HepG2 (cell line): ENCODE data around the gene UTP11. TPM values are rescaled to one million over a fixed set of nuclear protein-coding genes. Genes with fewer than 3 reads are reported as not detected.

ENCODE experiments used
- ATAC-seq: fragments of 200-7000 bp; cut with Tn5 transposase; 3 replicates; pipeline ENCODE4 v1.9.1; 2020; ENCODE audit warnings: mild to moderate bottlenecking, moderate library complexity
- BruUV-seq: library from RNA; stranded (reverse); fragments of 400-500 nt; replicated peaks from 2 replicates; lab custom pipeline; 2021; lab: Mats Ljungman, UMichigan
- CTCF ChIA-PET: fragments of 300-600 bp; formaldehyde crosslinking; extraction: SDS; loops from one replicate; lab custom pipeline; 2021; ENCODE audit warnings: low total read pairs, inconsistent platforms, low intra/inter-chr PET ratio; lab: Yijun Ruan, JAX
- POLR2A ChIA-PET: fragments of 350-600 bp; sonication (Branson Sonifier 250); formaldehyde crosslinking; loops from one replicate; lab custom pipeline; 2020; ENCODE audit warnings: antibody characterized with exemption, inconsistent platforms; lab: Yijun Ruan, JAX
- DNase-seq: peaks from one replicate; pipeline ENCODE4 v3.0.0-alpha.2; 2015; ENCODE audit warnings: low spot score
- FAIRE-seq: peaks from 3 replicates; lab custom pipeline; 2011; peaks lifted over from hg19 to GRCh38; lab: Jason Lieb, UNC
- H2AFZ ChIP-seq: one replicate; pipeline ENCODE4 v1.6.1; 2011; ENCODE audit warnings: low read length, inconsistent platforms
- H3K27ac ChIP-seq: fragments of 300-600 bp; 3 replicates; pipeline ENCODE4 v1.8.0; 2011; ENCODE audit warnings: mixed run types, mild to moderate bottlenecking, mixed read lengths, low read length, inconsistent platforms; ENCODE audit not compliant: insufficient read depth; ENCODE audit errors: extremely low read length
- H3K27me3 ChIP-seq, 2 experiments: fragments of 200-600 bp in 1 of 2; 2 replicates in 1 of 2; 3 replicates in 1 of 2; pipeline versions ENCODE4 v1.6.0 to v1.8.0; 2011; ENCODE audit warnings: low read length in 2 of 2, mild to moderate bottlenecking in 2 of 2, moderate library complexity in 2 of 2, inconsistent platforms in 1 of 2; ENCODE audit not compliant: insufficient read depth in 2 of 2, control insufficient read depth in 1 of 2
- H3K36me3 ChIP-seq, 2 experiments: fragments of 200-600 bp in 1 of 2; replicated peaks in 1 of 2; 2 replicates in 1 of 2; 3 replicates in 1 of 2; pipeline versions ENCODE4 v1.5.1 to v1.8.0; 2011; ENCODE audit warnings: low read length in 2 of 2, inconsistent platforms in 1 of 2; ENCODE audit not compliant: insufficient read depth in 2 of 2, control insufficient read depth in 1 of 2
- H3K4me1 ChIP-seq: 2 replicates; pipeline ENCODE4 v1.5.1; 2012; ENCODE audit warnings: low read length, inconsistent platforms; ENCODE audit not compliant: insufficient read depth
- H3K4me2 ChIP-seq: 2 replicates; pipeline ENCODE4 v1.6.0; 2011; ENCODE audit warnings: low read depth, low read length, inconsistent platforms
- H3K4me3 ChIP-seq, 3 experiments: fragments of 200-600 bp in 1 of 3; sonication (generic), shearing (Covaris generic) in 1 of 3; replicated peaks in 1 of 3; 2 replicates each; pipeline ENCODE4 v1.5.1; 2011 to 2016; ENCODE audit warnings: low read length in 3 of 3, inconsistent platforms in 2 of 3, low read depth in 2 of 3, mild to moderate bottlenecking in 2 of 3, control low read depth in 1 of 3, mixed read lengths in 1 of 3; ENCODE audit not compliant: insufficient read depth in 1 of 3
- H3K79me2 ChIP-seq: one replicate; pipeline ENCODE4 v1.6.1; 2011; ENCODE audit warnings: low read length, inconsistent platforms; ENCODE audit not compliant: insufficient read depth
- H3K9ac ChIP-seq: 2 replicates; pipeline ENCODE4 v1.6.0; 2011; ENCODE audit warnings: mild to moderate bottlenecking, low read depth, low read length, inconsistent platforms; ENCODE audit not compliant: insufficient read depth
- H3K9me3 ChIP-seq: 2 replicates; pipeline ENCODE4 v1.5.1; 2012; ENCODE audit warnings: mild to moderate bottlenecking, low read length
- H4K20me1 ChIP-seq: 2 replicates; pipeline ENCODE4 v1.6.0; 2011; ENCODE audit warnings: inconsistent platforms, mild to moderate bottlenecking, low read length, moderate library complexity; ENCODE audit not compliant: insufficient read depth
- FOXM1 ChIP-seq: sonication (generic); formaldehyde crosslinking; IDR thresholded peaks from 2 replicates; pipeline ENCODE4 v1.5.0; 2020; ENCODE audit warnings: missing genetic modification reagents
- HCFC1 ChIP-seq: fragments of 150-350 bp; IDR thresholded peaks from 2 replicates; pipeline ENCODE4 v1.6.1; 2014; ENCODE audit warnings: low read depth, low read length
- HNF4G ChIP-seq, 2 experiments: sonication (generic) in 1 of 2; formaldehyde crosslinking in 1 of 2; IDR thresholded peaks; 2 replicates each; pipeline versions ENCODE4 v1.4.0 to v1.6.1; 2011 to 2020; ENCODE audit warnings: borderline replicate concordance in 2 of 2, low read depth in 2 of 2, mild to moderate bottlenecking in 2 of 2, low read length in 1 of 2, missing genetic modification reagents in 1 of 2, moderate library complexity in 1 of 2
- HOXD1 ChIP-seq: sonication (generic); formaldehyde crosslinking; IDR thresholded peaks from 2 replicates; pipeline ENCODE4 v1.5.0; 2020; ENCODE audit warnings: missing genetic modification reagents
- KAT2B ChIP-seq: fragments of 150-350 bp; IDR thresholded peaks from 2 replicates; pipeline ENCODE4 v1.6.1; 2014; ENCODE audit warnings: low read depth, low read length, borderline replicate concordance
- MZF1 ChIP-seq: sonication (generic); formaldehyde crosslinking; IDR thresholded peaks from 2 replicates; pipeline ENCODE4 v1.8.1; 2023; ENCODE audit warnings: mild to moderate bottlenecking, missing genetic modification reagents, borderline replicate concordance
- ZFP62 ChIP-seq: sonication (generic); formaldehyde crosslinking; IDR thresholded peaks from 2 replicates; pipeline ENCODE4 v1.4.0; 2020; ENCODE audit warnings: missing genetic modification reagents
- ZMYM2 ChIP-seq: sonication (generic); formaldehyde crosslinking; IDR thresholded peaks from 2 replicates; pipeline ENCODE4 v1.8.0; 2022; ENCODE audit warnings: mild to moderate bottlenecking, missing genetic modification reagents
- ZNF251 ChIP-seq: sonication (generic); formaldehyde crosslinking; IDR thresholded peaks from 2 replicates; pipeline ENCODE4 v1.9.0; 2021; ENCODE audit warnings: mild to moderate bottlenecking, missing genetic modification reagents
- ZNF367 ChIP-seq: sonication (generic); formaldehyde crosslinking; IDR thresholded peaks from 2 replicates; pipeline ENCODE4 v1.4.0; 2020; ENCODE audit warnings: missing genetic modification reagents, borderline replicate concordance
- ZNF530 ChIP-seq: sonication (generic); formaldehyde crosslinking; IDR thresholded peaks from 2 replicates; pipeline ENCODE4 v1.5.0; 2020; ENCODE audit warnings: low read depth, mild to moderate bottlenecking, missing genetic modification reagents
- ZNF569 ChIP-seq: sonication (generic); formaldehyde crosslinking; IDR thresholded peaks from 2 replicates; pipeline ENCODE4 v1.5.0; 2020; ENCODE audit warnings: mild to moderate bottlenecking, missing genetic modification reagents, moderate library complexity, borderline replicate concordance
- ZNF746 ChIP-seq: sonication (generic); formaldehyde crosslinking; IDR thresholded peaks from 2 replicates; pipeline ENCODE4 v1.8.0; 2022; ENCODE audit warnings: mild to moderate bottlenecking, missing genetic modification reagents
- ZSCAN29 ChIP-seq: sonication (generic); formaldehyde crosslinking; conservative IDR thresholded peaks from 2 replicates; pipeline ENCODE4 v1.4.0; 2020; ENCODE audit warnings: mild to moderate bottlenecking, missing genetic modification reagents
- WGBS: methylation state at CpG from one replicate; pipeline ENCODE4 v1.1.6; 2017; ENCODE audit warnings: low lambda C conversion rate; 5-methylcytosine and 5-hydroxymethylcytosine counted together
- in situ Hi-C: cut with HindIII; loops from 2 replicates; pipeline ENCODE4 v1.10.0; 2017; ENCODE audit warnings: low pct_unique_long_range_greater_than_20kb; ENCODE audit not compliant: extremely low pct_ligation_motif_present
- intact Hi-C: fragments of 100-400 bp; cut with micrococcal nuclease; formaldehyde crosslinking; loops from one replicate; pipeline ENCODE4 v1.10.0; 2022; ENCODE audit not compliant: unreplicated experiment
- polyA plus RNA-seq, 8 experiments: library from polyadenylated mRNA; depleted of rRNA in 3 of 8; stranded (reverse) in 7 of 8; unstranded in 1 of 8; fragments of >200 nt; fragmentation: Illumina TruSeq in 4 of 8; extraction: Trizol in 4 of 8; gene quantifications; 2 replicates each; pipeline versions ENCODE4 v1.2.1 to v1.2.3, GENCODE V29; 2011 to 2016; ENCODE audit warnings: low read depth in 4 of 8, missing spikeins in 1 of 8, mixed read lengths in 1 of 8; ENCODE audit not compliant: insufficient read depth in 1 of 8
- total RNA-seq, 5 experiments: library from RNA; depleted of rRNA; stranded (reverse); fragments of >200 nt; fragmentation: Illumina TruSeq; extraction: Trizol; gene quantifications; 2 replicates each; pipeline ENCODE4 v1.2.3, GENCODE V29; 2016; ENCODE audit warnings: low read depth in 1 of 5
- TF ChIP-seq, protein P1 (sequence below): sonication (generic); formaldehyde crosslinking; IDR thresholded peaks from 2 replicates; pipeline ENCODE4 v1.4.0; 2020; ENCODE audit warnings: missing genetic modification reagents
- TF ChIP-seq, protein P2 (sequence below): sonication (generic); formaldehyde crosslinking; conservative IDR thresholded peaks from 2 replicates; pipeline ENCODE4 v1.4.0; 2020; ENCODE audit warnings: mild to moderate bottlenecking, missing genetic modification reagents, moderate library complexity

Gene UTP11
- total and polyA plus RNA-seq, 2 of the 13 experiments (the other 11 are each of a cell fraction or from before 2014, with no cell fraction given): 13.5 to 44.8 TPM

DNA sequence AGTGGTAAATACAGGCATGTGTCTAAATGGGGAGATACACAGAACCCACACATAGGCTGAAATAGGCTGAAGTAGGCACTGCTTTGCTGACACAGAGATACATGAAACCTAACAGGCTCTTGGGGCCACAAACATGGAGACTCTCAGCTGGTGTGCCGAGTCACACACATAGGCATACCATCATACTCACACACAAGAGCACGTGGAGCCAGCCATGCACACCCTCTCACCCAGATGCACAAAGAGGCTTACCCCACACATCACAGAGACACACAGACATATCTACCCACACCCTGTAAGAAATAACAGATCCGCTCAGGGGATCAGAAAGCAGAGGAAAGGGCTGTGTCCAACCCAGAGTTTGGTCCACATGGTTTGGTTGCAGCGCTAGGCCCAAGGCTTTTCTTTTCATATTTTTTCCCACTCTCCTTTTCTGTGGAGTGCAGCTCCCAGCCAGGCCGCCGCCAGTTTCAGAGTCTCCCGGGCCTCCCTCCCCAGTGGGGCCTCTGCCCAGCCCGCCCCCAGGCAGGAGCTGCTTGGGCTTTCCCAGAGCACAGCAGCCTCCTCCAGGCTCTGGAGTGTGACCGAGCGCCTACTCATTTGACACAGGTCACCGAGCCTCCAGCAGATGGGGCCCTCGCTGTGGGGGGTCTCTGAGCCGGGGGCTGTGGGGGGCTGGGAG, 38.0 kb downstream of the UTP11 start:
- no peaks in the 10 kb centered on the region for H3K9me3 ChIP-seq
- CTCF ChIA-PET: no interaction called here
- no peaks in the 10 kb centered on the region for H3K36me3 ChIP-seq
- BruUV-seq: no TSS peak
- no peak for ATAC-seq
- no peak overlapping the region for H2AFZ ChIP-seq
- 33% methylated on average over 11 of the region's 13 CpGs for WGBS
- H3K27ac ChIP-seq: no peak overlapping the region
- peaks cover 1 to 37% of the 10 kb centered on the region in 2 experiments; a peak in 4 of 5 replicates for H3K27me3 ChIP-seq
- in situ Hi-C loops: no loop called here
- no peaks in the 10 kb centered on the region for H3K79me2 ChIP-seq
- H3K4me3 ChIP-seq: no peak overlapping the region
- FAIRE-seq: no peak
- H3K9ac ChIP-seq: no peak overlapping the region
- intact Hi-C loops: no loop called here
- no peak overlapping the region for H3K4me2 ChIP-seq
- POLR2A ChIA-PET: no interaction called here
- peaks cover 22% of the 10 kb centered on the region for H3K4me1 ChIP-seq
- H4K20me1 ChIP-seq: no peaks in the 10 kb centered on the region
- no peak for DNase-seq
- TF ChIP-seq ZSCAN29 (CRISPR knock-in tag) (no peak), ZMYM2 (CRISPR knock-in tag) (no peak), ZNF367 (CRISPR knock-in tag) (no peak), HCFC1 (no peak), ZFP62 (CRISPR knock-in tag) (no peak), ZNF530 (no peak), ZNF251 (CRISPR knock-in tag) (no peak), FOXM1 (CRISPR knock-in tag) (no peak), MZF1 (no peak), HOXD1 (no peak), HNF4G (IDR thresholded peaks at IDR 0.05; ENCODE audit: borderline replicate concordance, low read depth, low read length) (no peak), HNF4G (CRISPR knock-in tag; IDR thresholded peaks at IDR 0.05; ENCODE audit: borderline replicate concordance, low read depth) (no peak), ZNF746 (no peak), KAT2B (no peak), ZNF569 (CRISPR knock-in tag) (no peak)
- TF ChIP-seq, protein P1, sequence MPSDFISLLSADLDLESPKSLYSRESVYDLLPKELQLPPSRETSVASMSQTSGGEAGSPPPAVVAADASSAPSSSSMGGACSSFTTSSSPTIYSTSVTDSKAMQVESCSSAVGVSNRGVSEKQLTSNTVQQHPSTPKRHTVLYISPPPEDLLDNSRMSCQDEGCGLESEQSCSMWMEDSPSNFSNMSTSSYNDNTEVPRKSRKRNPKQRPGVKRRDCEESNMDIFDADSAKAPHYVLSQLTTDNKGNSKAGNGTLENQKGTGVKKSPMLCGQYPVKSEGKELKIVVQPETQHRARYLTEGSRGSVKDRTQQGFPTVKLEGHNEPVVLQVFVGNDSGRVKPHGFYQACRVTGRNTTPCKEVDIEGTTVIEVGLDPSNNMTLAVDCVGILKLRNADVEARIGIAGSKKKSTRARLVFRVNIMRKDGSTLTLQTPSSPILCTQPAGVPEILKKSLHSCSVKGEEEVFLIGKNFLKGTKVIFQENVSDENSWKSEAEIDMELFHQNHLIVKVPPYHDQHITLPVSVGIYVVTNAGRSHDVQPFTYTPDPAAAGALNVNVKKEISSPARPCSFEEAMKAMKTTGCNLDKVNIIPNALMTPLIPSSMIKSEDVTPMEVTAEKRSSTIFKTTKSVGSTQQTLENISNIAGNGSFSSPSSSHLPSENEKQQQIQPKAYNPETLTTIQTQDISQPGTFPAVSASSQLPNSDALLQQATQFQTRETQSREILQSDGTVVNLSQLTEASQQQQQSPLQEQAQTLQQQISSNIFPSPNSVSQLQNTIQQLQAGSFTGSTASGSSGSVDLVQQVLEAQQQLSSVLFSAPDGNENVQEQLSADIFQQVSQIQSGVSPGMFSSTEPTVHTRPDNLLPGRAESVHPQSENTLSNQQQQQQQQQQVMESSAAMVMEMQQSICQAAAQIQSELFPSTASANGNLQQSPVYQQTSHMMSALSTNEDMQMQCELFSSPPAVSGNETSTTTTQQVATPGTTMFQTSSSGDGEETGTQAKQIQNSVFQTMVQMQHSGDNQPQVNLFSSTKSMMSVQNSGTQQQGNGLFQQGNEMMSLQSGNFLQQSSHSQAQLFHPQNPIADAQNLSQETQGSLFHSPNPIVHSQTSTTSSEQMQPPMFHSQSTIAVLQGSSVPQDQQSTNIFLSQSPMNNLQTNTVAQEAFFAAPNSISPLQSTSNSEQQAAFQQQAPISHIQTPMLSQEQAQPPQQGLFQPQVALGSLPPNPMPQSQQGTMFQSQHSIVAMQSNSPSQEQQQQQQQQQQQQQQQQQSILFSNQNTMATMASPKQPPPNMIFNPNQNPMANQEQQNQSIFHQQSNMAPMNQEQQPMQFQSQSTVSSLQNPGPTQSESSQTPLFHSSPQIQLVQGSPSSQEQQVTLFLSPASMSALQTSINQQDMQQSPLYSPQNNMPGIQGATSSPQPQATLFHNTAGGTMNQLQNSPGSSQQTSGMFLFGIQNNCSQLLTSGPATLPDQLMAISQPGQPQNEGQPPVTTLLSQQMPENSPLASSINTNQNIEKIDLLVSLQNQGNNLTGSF: no peak
- TF ChIP-seq, protein P2, sequence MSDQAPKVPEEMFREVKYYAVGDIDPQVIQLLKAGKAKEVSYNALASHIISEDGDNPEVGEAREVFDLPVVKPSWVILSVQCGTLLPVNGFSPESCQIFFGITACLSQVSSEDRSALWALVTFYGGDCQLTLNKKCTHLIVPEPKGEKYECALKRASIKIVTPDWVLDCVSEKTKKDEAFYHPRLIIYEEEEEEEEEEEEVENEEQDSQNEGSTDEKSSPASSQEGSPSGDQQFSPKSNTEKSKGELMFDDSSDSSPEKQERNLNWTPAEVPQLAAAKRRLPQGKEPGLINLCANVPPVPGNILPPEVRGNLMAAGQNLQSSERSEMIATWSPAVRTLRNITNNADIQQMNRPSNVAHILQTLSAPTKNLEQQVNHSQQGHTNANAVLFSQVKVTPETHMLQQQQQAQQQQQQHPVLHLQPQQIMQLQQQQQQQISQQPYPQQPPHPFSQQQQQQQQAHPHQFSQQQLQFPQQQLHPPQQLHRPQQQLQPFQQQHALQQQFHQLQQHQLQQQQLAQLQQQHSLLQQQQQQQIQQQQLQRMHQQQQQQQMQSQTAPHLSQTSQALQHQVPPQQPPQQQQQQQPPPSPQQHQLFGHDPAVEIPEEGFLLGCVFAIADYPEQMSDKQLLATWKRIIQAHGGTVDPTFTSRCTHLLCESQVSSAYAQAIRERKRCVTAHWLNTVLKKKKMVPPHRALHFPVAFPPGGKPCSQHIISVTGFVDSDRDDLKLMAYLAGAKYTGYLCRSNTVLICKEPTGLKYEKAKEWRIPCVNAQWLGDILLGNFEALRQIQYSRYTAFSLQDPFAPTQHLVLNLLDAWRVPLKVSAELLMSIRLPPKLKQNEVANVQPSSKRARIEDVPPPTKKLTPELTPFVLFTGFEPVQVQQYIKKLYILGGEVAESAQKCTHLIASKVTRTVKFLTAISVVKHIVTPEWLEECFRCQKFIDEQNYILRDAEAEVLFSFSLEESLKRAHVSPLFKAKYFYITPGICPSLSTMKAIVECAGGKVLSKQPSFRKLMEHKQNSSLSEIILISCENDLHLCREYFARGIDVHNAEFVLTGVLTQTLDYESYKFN: no peak
